ENCODE data around the gene BBOF1. TPM values are rescaled to one million over a fixed set of nuclear protein-coding genes. Genes with fewer than 3 reads are reported as not detected.

Gene BBOF1
- total RNA-seq, 6 donors from 2014 or later: 4.4 to 35.1 (median 10.0) TPM

GRCh38 chr14:74019408-74020137 is 424 bp downstream of the BBOF1 start:
- Histone ChIP-seq H3K36me3 (no peaks in the 10 kb centered on the region), H3K27ac (peak overlapping the region; percentile 88 to 97 (median 97)), H3K4me1 (peaks cover 9 to 18% (median 14%) of the 10 kb centered on the region in 4 donors), H3K9me3 (no peaks in the 10 kb centered on the region), H3K27me3 (no peaks in the 10 kb centered on the region), H3K4me3 (peak overlapping the region; percentile 50 to 96 (median 92))
- peak in 1 of 2 donors; percentile 32 for TF ChIP-seq POLR2AphosphoS5 (IDR thresholded peaks at IDR 0.05)
- no peak for TF ChIP-seq CTCF (IDR thresholded peaks at IDR 0.05)
- no peak for TF ChIP-seq POLR2A (IDR thresholded peaks at IDR 0.05)
- no peak for TF ChIP-seq EP300 (IDR thresholded peaks at IDR 0.05)
- DNase-seq: peak in 1 of 2 donors; percentile 23
- ATAC-seq (ENCODE audit: low FRiP score in 2 of 2): peak in 1 of 2 donors; percentile 29
- WGBS, 2 donors: 6 to 9% methylated on average over 19 to 21 of the region's 21 CpGs

DNA sequence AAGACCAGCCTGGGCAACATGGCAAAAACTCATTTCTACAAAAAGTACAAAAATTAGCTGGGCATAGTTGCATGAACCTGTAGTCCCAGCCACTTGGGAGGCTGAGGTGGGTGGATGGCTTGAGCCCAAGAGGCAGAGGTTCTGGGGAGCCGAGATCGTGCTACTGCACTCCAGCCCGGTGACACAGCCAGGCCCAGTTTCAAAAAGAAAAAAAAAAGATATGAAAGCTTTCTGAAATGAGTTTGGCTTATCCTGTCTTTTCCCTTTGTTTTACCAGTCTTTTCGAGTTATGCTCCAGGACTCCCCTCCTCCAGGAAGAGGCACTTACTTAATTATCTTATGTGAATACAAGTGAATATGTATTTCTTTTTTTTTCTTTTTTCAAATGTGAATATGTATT is 3.2 kb downstream of the BBOF1 start:
- H3K36me3 ChIP-seq: no peaks in the 10 kb centered on the region
- H3K9me3 ChIP-seq: no peaks in the 10 kb centered on the region
- ATAC-seq (ENCODE audit: low FRiP score in 2 of 2) (no peak), DNase-seq (no peak)
- H3K27me3 ChIP-seq: no peaks in the 10 kb centered on the region
- H3K4me1 ChIP-seq: peaks cover 9 to 18% (median 14%) of the 10 kb centered on the region in 4 donors
- TF ChIP-seq POLR2AphosphoS5 (IDR thresholded peaks at IDR 0.05) (no peak), CTCF (IDR thresholded peaks at IDR 0.05) (no peak), POLR2A (IDR thresholded peaks at IDR 0.05) (no peak), EP300 (IDR thresholded peaks at IDR 0.05) (no peak)
- no peak overlapping the region for H3K27ac ChIP-seq
- H3K4me3 ChIP-seq: no peak overlapping the region
- WGBS, 2 donors: 96 to 97% methylated on average over 4 of the region's 4 CpGs

DNA sequence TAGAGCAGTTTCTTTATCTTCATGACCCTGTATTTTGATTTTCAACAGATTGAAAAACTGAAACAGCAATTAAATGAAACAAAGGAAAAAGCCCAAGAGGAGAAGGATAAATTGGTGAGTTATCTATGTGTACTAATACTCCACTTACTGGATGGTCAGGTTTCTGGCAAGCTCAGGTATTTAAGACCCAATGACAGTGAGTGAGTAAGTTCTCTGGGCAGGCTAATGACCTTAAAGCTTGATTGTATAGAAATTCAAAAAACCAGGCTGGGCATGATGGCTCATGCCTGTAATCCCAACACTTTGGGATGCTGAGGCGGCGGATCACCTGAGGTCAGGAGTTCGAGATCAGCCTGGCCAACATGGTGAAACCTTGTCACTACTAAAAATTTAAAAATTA is 10.0 kb downstream of the BBOF1 start:
- no peaks in the 10 kb centered on the region for H3K9me3 ChIP-seq
- no peaks in the 10 kb centered on the region for H3K4me1 ChIP-seq
- no peaks in the 10 kb centered on the region for H3K36me3 ChIP-seq
- ATAC-seq (ENCODE audit: low FRiP score in 2 of 2) (no peak), DNase-seq (no peak)
- no peak overlapping the region for H3K4me3 ChIP-seq
- TF ChIP-seq CTCF (IDR thresholded peaks at IDR 0.05) (no peak), EP300 (IDR thresholded peaks at IDR 0.05) (no peak)
- H3K27ac ChIP-seq: no peak overlapping the region
- WGBS, 2 donors: 94 to 96% methylated on average over 3 of the region's 3 CpGs
- H3K27me3 ChIP-seq: no peaks in the 10 kb centered on the region

GRCh38 chr14:74034572-74034971 is 15.4 kb downstream of the BBOF1 start:
- 76 to 96% methylated on average over 3 of the region's 3 CpGs for WGBS, 2 donors
- H3K27ac ChIP-seq: no peak overlapping the region
- DNase-seq (no peak), ATAC-seq (ENCODE audit: low FRiP score in 2 of 2) (no peak)
- no peaks in the 10 kb centered on the region for H3K36me3 ChIP-seq
- H3K4me1 ChIP-seq: no peaks in the 10 kb centered on the region
- H3K27me3 ChIP-seq: no peaks in the 10 kb centered on the region
- TF ChIP-seq POLR2A (IDR thresholded peaks at IDR 0.05): no peak
- no peak for TF ChIP-seq EP300 (IDR thresholded peaks at IDR 0.05)
- no peak for TF ChIP-seq CTCF (IDR thresholded peaks at IDR 0.05)
- TF ChIP-seq POLR2AphosphoS5 (IDR thresholded peaks at IDR 0.05): no peak
- H3K4me3 ChIP-seq: no peak overlapping the region
- H3K9me3 ChIP-seq: no peaks in the 10 kb centered on the region

GRCh38 chr14:74035556-74035955 is 16.4 kb downstream of the BBOF1 start:
- no peaks in the 10 kb centered on the region for H3K9me3 ChIP-seq

More at GRCh38 chr14:74035556-74035955, 16.4 kb downstream of the BBOF1 start:
- Histone ChIP-seq H3K4me1 (no peaks in the 10 kb centered on the region), H3K27ac (no peak overlapping the region), H3K4me3 (no peak overlapping the region), H3K36me3 (no peaks in the 10 kb centered on the region), H3K27me3 (no peaks in the 10 kb centered on the region)
- WGBS, 2 donors: 89 to 94% methylated on average over 4 of the region's 4 CpGs
- no peak for DNase-seq
- TF ChIP-seq POLR2A (IDR thresholded peaks at IDR 0.05) (no peak), EP300 (IDR thresholded peaks at IDR 0.05) (no peak), CTCF (IDR thresholded peaks at IDR 0.05) (no peak)
- ATAC-seq (ENCODE audit: low FRiP score in 2 of 2): no peak

Data from upper lobe of left lung (tissue), 6 donors.